Smooth muscle cell (in vitro differentiated cells): ENCODE results near the gene AARS2. TPM values are rescaled to one million over a fixed set of nuclear protein-coding genes. Genes with fewer than 3 reads are reported as not detected.
"Not testable (repeated sequence)": the region's sequence is repeated elsewhere in the genome, so short reads cannot be mapped to it uniquely, and the experiment has no call there.

Source experiments
- DNase-seq: peaks from one replicate; lab custom pipeline; 2025; ENCODE audit not compliant: unreplicated experiment; lab: John Stamatoyannopoulos, UW
- H2AFZ ChIP-seq: fragments of 200-600 bp; sonication (generic); 2 replicates; pipeline ENCODE4 v1.6.0; 2016; ENCODE audit warnings: antibody characterized with exemption, low read depth, mild to moderate bottlenecking
- H3F3A ChIP-seq: fragments of 200-600 bp; sonication (generic); 2 replicates; pipeline ENCODE4 v1.6.0; 2017; ENCODE audit warnings: antibody characterized with exemption, low read depth
- H3K27ac ChIP-seq: fragments of 200-600 bp; sonication (generic); 2 replicates; pipeline ENCODE4 v1.5.1; 2016; ENCODE audit warnings: low read depth, mild to moderate bottlenecking
- H3K27me3 ChIP-seq: fragments of 200-600 bp; sonication (generic); 2 replicates; pipeline ENCODE4 v1.6.1; 2016; ENCODE audit warnings: low read depth, mild to moderate bottlenecking
- H3K36me3 ChIP-seq: fragments of 200-600 bp; sonication (generic); 2 replicates; pipeline ENCODE4 v1.5.1; 2016; ENCODE audit warnings: low read depth
- H3K4me1 ChIP-seq: fragments of 200-600 bp; sonication (generic); 2 replicates; pipeline ENCODE4 v1.5.1; 2016; ENCODE audit warnings: low read depth
- H3K4me2 ChIP-seq: fragments of 200-600 bp; sonication (generic); 2 replicates; pipeline ENCODE4 v1.6.0; 2016; ENCODE audit warnings: mild to moderate bottlenecking
- H3K4me3 ChIP-seq: fragments of 200-600 bp; sonication (generic); 2 replicates; pipeline ENCODE4 v1.5.1; 2016; ENCODE audit warnings: mild to moderate bottlenecking
- H3K79me2 ChIP-seq: fragments of 200-600 bp; sonication (generic); 2 replicates; pipeline ENCODE4 v1.6.0; 2016; ENCODE audit warnings: low read depth, mild to moderate bottlenecking
- H3K9ac ChIP-seq: fragments of 200-600 bp; sonication (generic); 2 replicates; pipeline ENCODE4 v1.6.0; 2016; ENCODE audit warnings: low read depth
- H3K9me3 ChIP-seq: fragments of 200-600 bp; sonication (generic); replicated peaks from 2 replicates; pipeline ENCODE4 v1.5.1; 2016; ENCODE audit warnings: low read depth
- H4K20me1 ChIP-seq: fragments of 200-600 bp; sonication (generic); 2 replicates; pipeline ENCODE4 v1.6.0; 2016; ENCODE audit warnings: low read depth
- WGBS: methylation state at CpG from one replicate; pipeline ENCODE4 v1.1.7; 2016; ENCODE audit warnings: low lambda C conversion rate; 5-methylcytosine and 5-hydroxymethylcytosine counted together
- polyA plus RNA-seq: library from polyadenylated mRNA; unstranded; fragments of >200 nt; fragmentation: Nextera tagmentation; extraction: Ambion mirVana; gene quantifications from 2 replicates; pipeline ENCODE4 v1.2.1, GENCODE V29; 2016
- total RNA-seq: library from RNA; depleted of rRNA; stranded (reverse); fragments of >200 nt; gene quantifications from 2 replicates; pipeline ENCODE4 v1.2.3, GENCODE V29; 2014
- TF ChIP-seq, protein P1 (sequence below): fragments of 200-600 bp; sonication (generic); IDR thresholded peaks from 2 replicates; pipeline ENCODE4 v1.5.1; 2017; ENCODE audit warnings: borderline replicate concordance, mild to moderate bottlenecking, antibody characterized with exemption; ENCODE audit not compliant: insufficient read depth, poor library complexity, severe bottlenecking

The AARS2 gene
- total and polyA plus RNA-seq, 2 experiments from 2014 or later, result 7.5 to 15.1 TPM

DNA sequence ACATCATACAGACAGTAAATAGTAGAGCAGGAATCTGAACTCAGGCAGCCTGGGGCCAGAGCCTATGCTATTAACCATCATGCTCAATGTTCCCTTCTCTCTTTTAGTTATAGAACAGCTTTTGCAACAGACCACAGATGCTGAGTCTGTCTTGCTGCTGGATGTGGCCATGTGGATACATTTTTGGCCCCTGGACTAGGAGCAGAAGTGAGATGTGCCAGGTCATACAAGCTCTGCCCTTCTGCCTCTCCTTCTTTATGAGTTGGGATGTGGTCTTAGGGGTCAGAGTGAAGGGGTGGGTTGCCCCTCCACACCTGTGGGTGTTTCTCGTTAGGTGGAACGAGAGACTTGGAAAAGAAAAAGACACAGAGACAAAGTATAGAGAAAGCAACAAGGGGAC, 14.6 kb upstream of the AARS2 start:
- DNase-seq, result no peak
- Histone ChIP-seq H3K27ac (no peak overlapping the region), H3K36me3 (no peaks in the 10 kb centered on the region), H3K4me1 (peaks cover 3% of the 10 kb centered on the region), H3K4me2 (no peak overlapping the region), H3K9me3 (no peaks in the 10 kb centered on the region), H3K9ac (no peak overlapping the region), H3K4me3 (no peak overlapping the region), H2AFZ (no peak overlapping the region), H3K79me2 (no peaks in the 10 kb centered on the region), H4K20me1 (no peaks in the 10 kb centered on the region), H3K27me3 (peaks cover 24% of the 10 kb centered on the region), H3F3A (no peaks in the 10 kb centered on the region)
- 69% methylated on average over 2 of the region's 2 CpGs for WGBS
- TF ChIP-seq, protein P1, sequence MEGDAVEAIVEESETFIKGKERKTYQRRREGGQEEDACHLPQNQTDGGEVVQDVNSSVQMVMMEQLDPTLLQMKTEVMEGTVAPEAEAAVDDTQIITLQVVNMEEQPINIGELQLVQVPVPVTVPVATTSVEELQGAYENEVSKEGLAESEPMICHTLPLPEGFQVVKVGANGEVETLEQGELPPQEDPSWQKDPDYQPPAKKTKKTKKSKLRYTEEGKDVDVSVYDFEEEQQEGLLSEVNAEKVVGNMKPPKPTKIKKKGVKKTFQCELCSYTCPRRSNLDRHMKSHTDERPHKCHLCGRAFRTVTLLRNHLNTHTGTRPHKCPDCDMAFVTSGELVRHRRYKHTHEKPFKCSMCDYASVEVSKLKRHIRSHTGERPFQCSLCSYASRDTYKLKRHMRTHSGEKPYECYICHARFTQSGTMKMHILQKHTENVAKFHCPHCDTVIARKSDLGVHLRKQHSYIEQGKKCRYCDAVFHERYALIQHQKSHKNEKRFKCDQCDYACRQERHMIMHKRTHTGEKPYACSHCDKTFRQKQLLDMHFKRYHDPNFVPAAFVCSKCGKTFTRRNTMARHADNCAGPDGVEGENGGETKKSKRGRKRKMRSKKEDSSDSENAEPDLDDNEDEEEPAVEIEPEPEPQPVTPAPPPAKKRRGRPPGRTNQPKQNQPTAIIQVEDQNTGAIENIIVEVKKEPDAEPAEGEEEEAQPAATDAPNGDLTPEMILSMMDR, result no peak

DNA sequence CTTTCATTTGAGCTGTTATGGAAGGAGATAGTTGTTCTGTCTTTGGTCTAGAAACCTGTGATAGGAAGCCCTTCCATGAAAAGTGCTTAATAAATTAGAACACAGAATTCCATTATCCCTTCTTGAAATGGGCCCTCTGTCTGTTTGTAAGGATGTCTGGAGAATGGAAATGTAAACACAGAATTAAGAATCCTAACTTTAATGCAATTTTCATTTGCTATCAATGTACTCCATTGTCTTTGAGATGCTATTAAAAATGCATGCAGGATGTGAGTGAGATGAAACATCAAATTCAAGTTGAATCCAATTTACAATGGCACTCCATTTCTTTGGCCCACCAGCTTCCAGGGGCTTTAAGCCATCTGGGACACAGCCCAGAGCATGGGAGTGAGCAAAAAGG, 13.9 kb upstream of the AARS2 start:
- Histone ChIP-seq H3K27me3 (peaks cover 24% of the 10 kb centered on the region), H3F3A (no peaks in the 10 kb centered on the region), H3K79me2 (no peaks in the 10 kb centered on the region), H3K4me1 (peaks cover 3% of the 10 kb centered on the region), H3K36me3 (no peaks in the 10 kb centered on the region), H3K27ac (no peak overlapping the region), H3K4me3 (no peak overlapping the region), H2AFZ (no peak overlapping the region), H3K9me3 (no peaks in the 10 kb centered on the region), H3K9ac (no peak overlapping the region), H3K4me2 (no peak overlapping the region), H4K20me1 (no peaks in the 10 kb centered on the region)
- no peak for DNase-seq
- TF ChIP-seq, protein P1, result no peak

DNA sequence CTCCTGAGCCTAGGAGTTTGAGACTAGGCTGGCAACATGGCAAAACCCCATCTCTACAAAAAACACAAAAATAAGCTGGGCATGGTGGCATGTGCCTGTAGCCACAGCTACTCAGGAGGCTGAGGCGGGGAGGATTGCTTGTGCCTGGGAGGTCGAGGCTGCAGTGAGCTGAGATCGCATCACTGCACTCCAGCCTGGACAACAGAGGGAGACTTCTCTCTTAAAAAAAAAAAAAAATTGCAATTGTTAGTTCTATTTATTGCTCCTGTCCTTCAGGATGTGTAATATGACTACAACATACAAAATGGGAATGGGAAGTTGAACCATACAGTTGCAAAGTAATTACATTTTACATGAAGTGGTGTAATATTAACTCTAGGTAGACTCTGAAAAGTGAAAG, 8.1 kb upstream of the AARS2 start:
- WGBS, result 76% methylated on average over 3 of the region's 3 CpGs

DNA sequence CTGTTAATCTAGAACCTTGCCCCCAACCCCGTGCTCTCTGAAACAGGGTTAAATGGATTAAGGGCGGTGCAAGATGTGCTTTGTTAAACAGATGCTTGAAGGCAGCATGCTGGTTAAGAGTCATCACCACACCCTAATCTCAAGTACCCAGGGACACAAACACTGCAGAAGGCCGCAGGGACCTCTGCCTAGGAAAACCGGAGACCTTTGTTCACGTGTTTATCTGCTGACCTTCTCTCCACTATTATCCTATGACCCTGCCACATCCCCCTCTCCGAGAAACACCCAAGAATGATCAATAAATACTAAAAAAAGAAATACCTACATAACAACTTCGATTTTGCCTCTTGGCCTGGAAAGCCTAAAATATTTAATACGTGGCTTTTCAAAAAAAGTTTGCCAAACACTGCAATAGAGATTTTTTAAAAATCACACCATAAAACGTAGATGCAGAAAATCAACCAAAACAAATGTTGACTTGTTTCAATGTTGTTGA, 4.0 kb upstream of the AARS2 start:
- not testable (repeated sequence) for H3K27ac ChIP-seq, DNase-seq, H4K20me1 ChIP-seq, H3K9ac ChIP-seq, H3K4me1 ChIP-seq, H3K4me3 ChIP-seq, H3F3A ChIP-seq, H3K36me3 ChIP-seq, H3K4me2 ChIP-seq, H3K79me2 ChIP-seq, H3K9me3 ChIP-seq, H2AFZ ChIP-seq
- 82% methylated on average over 9 of the region's 9 CpGs for WGBS
- peaks cover 27% of the 10 kb centered on the region for H3K27me3 ChIP-seq

More for the DNA sequence above, 8.1 kb upstream of the AARS2 start:
- Histone ChIP-seq H3K79me2 (no peaks in the 10 kb centered on the region), H3F3A (no peaks in the 10 kb centered on the region), H3K27me3 (peaks cover 27% of the 10 kb centered on the region), H3K27ac (no peak overlapping the region), H3K9ac (no peak overlapping the region), H3K4me3 (no peak overlapping the region), H3K4me1 (no peaks in the 10 kb centered on the region), H4K20me1 (no peaks in the 10 kb centered on the region), H3K36me3 (no peaks in the 10 kb centered on the region), H3K4me2 (no peak overlapping the region), H2AFZ (no peak overlapping the region), H3K9me3 (no peaks in the 10 kb centered on the region)
- TF ChIP-seq, protein P1, result no peak
- DNase-seq, result no peak
